OCI-LY7 (cell line): ENCODE results near the gene PGAP6. TPM values are rescaled to one million over a fixed set of nuclear protein-coding genes. Genes with fewer than 3 reads are reported as not detected.
A peak's percentile ranks its signal among the peaks of the same experiment; 100 is the strongest.

Source experiments
- BruUV-seq: library from RNA; stranded (reverse); fragments of 400-500 nt; replicated peaks from 2 replicates; lab custom pipeline; 2021; lab: Mats Ljungman, UMichigan
- CTCF ChIA-PET: fragments of 300-600 bp; sonication (Branson Sonifier 250); formaldehyde crosslinking; loops from one replicate; lab custom pipeline; 2022; ENCODE audit warnings: antibody characterized with exemption; ENCODE audit not compliant: unreplicated experiment; lab: Charles Lee
- POLR2A ChIA-PET: fragments of 300-600 bp; sonication (Branson Sonifier 250); formaldehyde crosslinking; loops from one replicate; lab custom pipeline; 2022; ENCODE audit warnings: antibody characterized with exemption; lab: Charles Lee
- DNase-seq: peaks from one replicate; pipeline ENCODE4 v3.0.0-alpha.2; 2015; ENCODE audit warnings: low spot score
- H2AFZ ChIP-seq: fragments of 200-600 bp; sonication (generic), shearing (Covaris generic); 2 replicates; pipeline ENCODE4 v1.6.1; 2014; ENCODE audit warnings: mild to moderate bottlenecking, antibody characterized with exemption, low read length, moderate library complexity
- H3K27ac ChIP-seq: fragments of 200-600 bp; sonication (generic); 2 replicates; pipeline ENCODE4 v1.5.1; 2014; ENCODE audit warnings: mixed run types, low read depth, mild to moderate bottlenecking, moderate library complexity, low read length, inconsistent platforms; ENCODE audit not compliant: poor library complexity, severe bottlenecking
- H3K36me3 ChIP-seq: fragments of 200-600 bp; sonication (generic); 2 replicates; pipeline ENCODE4 v1.6.1; 2014; ENCODE audit warnings: mild to moderate bottlenecking, antibody characterized with exemption, low read length, moderate library complexity, mixed read lengths; ENCODE audit not compliant: insufficient read depth
- H3K4me1 ChIP-seq: fragments of 200-600 bp; sonication (generic); 2 replicates; pipeline ENCODE4 v1.5.1; 2014; ENCODE audit warnings: mild to moderate bottlenecking, low read length; ENCODE audit not compliant: insufficient read depth, poor library complexity, severe bottlenecking
- H3K4me2 ChIP-seq: fragments of 200-600 bp; sonication (generic); 2 replicates; pipeline ENCODE4 v1.6.1; 2014; ENCODE audit warnings: mild to moderate bottlenecking, low read length
- H3K4me3 ChIP-seq: fragments of 200-600 bp; sonication (generic); 2 replicates; pipeline ENCODE4 v1.5.1; 2014; ENCODE audit warnings: mild to moderate bottlenecking, low read depth, low read length; ENCODE audit not compliant: poor library complexity, severe bottlenecking
- H3K79me2 ChIP-seq: fragments of 200-600 bp; sonication (generic); 2 replicates; pipeline ENCODE4 v1.6.1; 2016; ENCODE audit warnings: low read depth, mild to moderate bottlenecking, low read length, moderate library complexity, mixed read lengths; ENCODE audit not compliant: insufficient read depth
- H3K9me2 ChIP-seq: fragments of 200-600 bp; sonication (generic); 2 replicates; pipeline ENCODE4 v1.6.1; 2016; ENCODE audit warnings: mild to moderate bottlenecking, low read length, mixed read lengths; ENCODE audit not compliant: insufficient read depth
- H3K9me3 ChIP-seq: fragments of 200-600 bp; sonication (generic); 2 replicates; pipeline ENCODE4 v1.6.1; 2014; ENCODE audit warnings: mild to moderate bottlenecking, mixed run types, low read length, mixed read lengths
- H4K20me1 ChIP-seq: fragments of 200-600 bp; sonication (generic); 2 replicates; pipeline ENCODE4 v1.6.1; 2014; ENCODE audit warnings: mild to moderate bottlenecking, antibody characterized with exemption, low read length, moderate library complexity, mixed read lengths; ENCODE audit not compliant: insufficient read depth
- CTCF ChIP-seq: fragments of 200-600 bp; sonication (generic); conservative IDR thresholded peaks from 2 replicates; pipeline ENCODE4 v1.5.1; 2014; ENCODE audit warnings: mild to moderate bottlenecking, antibody characterized with exemption, low read length, moderate library complexity, mixed read lengths
- EZH2phosphoT487 ChIP-seq: fragments of 200-600 bp; sonication (generic); IDR thresholded peaks from 2 replicates; pipeline ENCODE4 v1.6.1; 2018; ENCODE audit warnings: low read depth, borderline replicate concordance, mild to moderate bottlenecking, mixed run types, antibody characterized with exemption, low read length, moderate library complexity, mixed read lengths
- intact Hi-C: fragments of 100-400 bp; cut with micrococcal nuclease; formaldehyde crosslinking; loops from one replicate; pipeline ENCODE4 v1.10.0; 2022; ENCODE audit not compliant: unreplicated experiment
- total RNA-seq, 2 experiments: library from RNA; depleted of rRNA in 1 of 2; stranded (reverse); fragments of >200 nt in 1 of 2; shearing (Covaris generic) in 1 of 2; gene quantifications; 2 replicates each; pipeline ENCODE4 v1.2.3, GENCODE V29; 2014 to 2022

PGAP6 gene
- total RNA-seq, 2 experiments from 2014 or later, result 41.2 to 50.6 TPM

GRCh38 chr16:371515-372301, 10.1 kb downstream of the PGAP6 start:
- BruUV-seq, result no TSS peak
- Histone ChIP-seq H3K4me1 (peaks cover 12% of the 10 kb centered on the region), H2AFZ (no peak overlapping the region), H3K27ac (no peak overlapping the region), H3K36me3 (peaks cover 62% of the 10 kb centered on the region), H3K9me3 (no peaks in the 10 kb centered on the region), H3K4me3 (no peak overlapping the region), H3K79me2 (no peaks in the 10 kb centered on the region), H4K20me1 (no peaks in the 10 kb centered on the region), H3K4me2 (no peak overlapping the region), H3K9me2 (no peaks in the 10 kb centered on the region)
- CTCF ChIA-PET, result no interaction called here
- no peak for TF ChIP-seq CTCF
- TF ChIP-seq EZH2phosphoT487, result no peak
- intact Hi-C loops, result no loop called here
- no peak for DNase-seq
- POLR2A ChIA-PET, result interaction anchor here (1.4 kb wide), 1 partner anchor 10 kb away, joined by 10 read pairs; the partner anchor contains the start of gene PGAP6

GRCh38 chr16:370979-371514, 10.7 kb downstream of the PGAP6 start:
- Histone ChIP-seq H4K20me1 (no peaks in the 10 kb centered on the region), H3K4me3 (peak overlapping the region; percentile 51), H3K4me1 (peaks cover 12% of the 10 kb centered on the region), H2AFZ (peak overlapping the region; percentile 32; the same call in 1 of the 2 replicates), H3K27ac (peak overlapping the region; percentile 52), H3K9me2 (no peaks in the 10 kb centered on the region), H3K79me2 (no peaks in the 10 kb centered on the region), H3K4me2 (peak overlapping the region; percentile 56), H3K36me3 (peaks cover 60% of the 10 kb centered on the region), H3K9me3 (no peaks in the 10 kb centered on the region)
- no peak for DNase-seq
- BruUV-seq, result no TSS peak
- intact Hi-C loops, result no loop called here
- CTCF ChIA-PET, result interaction anchor here (0.6 kb wide), 1 partner anchor 1236 kb away, joined by 4 read pairs; no protein-coding TSS in a partner anchor
- TF ChIP-seq CTCF (no peak), EZH2phosphoT487 (no peak)
- POLR2A ChIA-PET, result interaction anchor here (0.5 to 1.4 kb wide), 5 partner anchors 11 to 233 kb away, joined by 3 to 10 read pairs (median 3); partner anchors contain the start of gene PGAP6
